Measurements from ENCODE around the gene YIPF3.

GRCh38 chr6:43492673-43493072 lies 24.1 kb downstream of the YIPF3 start:
- TF ChIP-seq POLR2AphosphoS5 (IDR thresholded peaks at IDR 0.05) (no peak), CTCF (IDR thresholded peaks at IDR 0.05) (no peak)
